Stimulated activated naive CD8-positive, alpha-beta T cell treated with anti-CD3 and anti-CD28 coated beads, Interleukin-15, Interleukin-2, amounts not matched to agents 100 ng/mL and 50 ng/mL, for 24 hours (primary cell): ENCODE measurements around the gene CHSY1.

Experiments used
- H3K27ac Mint-ChIP-seq: one replicate; pipeline ENCODE4 v1.8.0; 2021; ENCODE audit warnings: mild to moderate bottlenecking, mixed read lengths
- H3K27me3 Mint-ChIP-seq: one replicate; pipeline ENCODE4 v1.8.0; 2021; ENCODE audit warnings: mixed read lengths
- H3K36me3 Mint-ChIP-seq: one replicate; pipeline ENCODE4 v1.8.0; 2021; ENCODE audit warnings: low read depth, mixed read lengths
- H3K4me1 Mint-ChIP-seq: one replicate; pipeline ENCODE4 v1.8.0; 2021; ENCODE audit warnings: low read depth, mixed read lengths
- H3K4me3 Mint-ChIP-seq: one replicate; pipeline ENCODE4 v1.8.0; 2021; ENCODE audit warnings: mild to moderate bottlenecking, mixed read lengths
- H3K9me3 Mint-ChIP-seq: one replicate; pipeline ENCODE4 v1.8.0; 2021; ENCODE audit warnings: mixed read lengths

CHSY1 gene

GRCh38 chr15:101277038-101277822, 25.4 kb upstream of the CHSY1 start, which contains the start of gene SELENOS:
TSS of gene SELENOS (minus strand) at chr15:101277485. CDS start at chr15:101277417, 68 bp downstream.
- no peaks in the 10 kb centered on the region for H3K27me3 Mint-ChIP-seq
- peaks cover 65% of the 10 kb centered on the region for H3K36me3 Mint-ChIP-seq
- peak within 1 kb of the TSS; percentile 100 for H3K4me3 Mint-ChIP-seq
- peaks cover 30% of the 10 kb centered on the region for H3K4me1 Mint-ChIP-seq
- no peaks in the 10 kb centered on the region for H3K9me3 Mint-ChIP-seq
- peak within 1 kb of the TSS; percentile 99 for H3K27ac Mint-ChIP-seq

- Mint-ChIP-seq H3K27ac (peak overlapping the region; percentile 99), H3K4me1 (peaks cover 30% of the 10 kb centered on the region), H3K27me3 (no peaks in the 10 kb centered on the region), H3K9me3 (no peaks in the 10 kb centered on the region), H3K4me3 (peak overlapping the region; percentile 100), H3K36me3 (peaks cover 64% of the 10 kb centered on the region)
Measured at GRCh38 chr15:101276501-101277037, 24.7 kb upstream of the CHSY1 start.

DNA sequence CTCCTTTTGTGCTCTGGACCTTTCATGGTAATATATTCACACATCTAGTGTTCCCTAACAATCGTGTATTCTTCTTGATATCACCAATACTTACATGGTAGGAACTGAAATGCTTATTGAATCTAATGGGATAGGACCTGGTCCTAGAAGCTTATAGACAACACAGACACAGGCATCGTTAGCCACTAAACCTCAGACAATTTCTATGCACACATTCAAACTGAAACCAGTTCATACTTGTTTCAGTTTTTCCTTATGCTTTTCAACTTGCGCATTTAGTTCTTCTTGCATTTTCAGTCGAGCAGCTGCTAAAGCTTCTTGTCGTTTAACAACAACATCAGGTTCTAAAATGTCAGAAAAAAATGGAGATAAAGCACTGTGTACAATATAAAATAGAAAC, 23.2 kb upstream of the CHSY1 start:
- Mint-ChIP-seq H3K36me3 (peaks cover 62% of the 10 kb centered on the region), H3K9me3 (no peaks in the 10 kb centered on the region), H3K27me3 (no peaks in the 10 kb centered on the region), H3K27ac (peak overlapping the region; percentile 17), H3K4me3 (peak overlapping the region; percentile 59), H3K4me1 (peaks cover 30% of the 10 kb centered on the region)

GRCh38 chr15:101273534-101273933, 21.7 kb upstream of the CHSY1 start:
- peaks cover 60% of the 10 kb centered on the region for H3K36me3 Mint-ChIP-seq
- no peaks in the 10 kb centered on the region for H3K9me3 Mint-ChIP-seq

GRCh38 chr15:101272584-101272983, 20.7 kb upstream of the CHSY1 start:
- Mint-ChIP-seq H3K27ac (no peak overlapping the region), H3K27me3 (no peaks in the 10 kb centered on the region), H3K4me3 (no peak overlapping the region), H3K36me3 (peaks cover 59% of the 10 kb centered on the region), H3K4me1 (peaks cover 24% of the 10 kb centered on the region), H3K9me3 (no peaks in the 10 kb centered on the region)

More at GRCh38 chr15:101273534-101273933, 21.7 kb upstream of the CHSY1 start:
- Mint-ChIP-seq H3K4me1 (peaks cover 30% of the 10 kb centered on the region), H3K27me3 (no peaks in the 10 kb centered on the region), H3K27ac (no peak overlapping the region), H3K4me3 (no peak overlapping the region)

GRCh38 chr15:101269479-101270223, 17.8 kb upstream of the CHSY1 start:
- no peak overlapping the region for H3K4me3 Mint-ChIP-seq
- H3K27ac Mint-ChIP-seq = no peak overlapping the region
- H3K4me1 Mint-ChIP-seq = peaks cover under 1% of the 10 kb centered on the region
- H3K27me3 Mint-ChIP-seq = no peaks in the 10 kb centered on the region
- H3K36me3 Mint-ChIP-seq = peaks cover 50% of the 10 kb centered on the region
- H3K9me3 Mint-ChIP-seq = no peaks in the 10 kb centered on the region

- H3K4me3 Mint-ChIP-seq = no peak overlapping the region
- H3K27me3 Mint-ChIP-seq = no peaks in the 10 kb centered on the region
- peaks cover 10% of the 10 kb centered on the region for H3K4me1 Mint-ChIP-seq
- H3K36me3 Mint-ChIP-seq = peaks cover 30% of the 10 kb centered on the region
- no peaks in the 10 kb centered on the region for H3K9me3 Mint-ChIP-seq
- H3K27ac Mint-ChIP-seq = no peak overlapping the region
Measured at GRCh38 chr15:101267320-101268104, 15.7 kb upstream of the CHSY1 start.

GRCh38 chr15:101266787-101267186, 14.9 kb upstream of the CHSY1 start:
- no peaks in the 10 kb centered on the region for H3K9me3 Mint-ChIP-seq
- no peak overlapping the region for H3K27ac Mint-ChIP-seq
- peaks cover 10% of the 10 kb centered on the region for H3K4me1 Mint-ChIP-seq
- no peak overlapping the region for H3K4me3 Mint-ChIP-seq
- H3K36me3 Mint-ChIP-seq = peaks cover 23% of the 10 kb centered on the region
- H3K27me3 Mint-ChIP-seq = no peaks in the 10 kb centered on the region

- Mint-ChIP-seq H3K4me3 (no peak overlapping the region), H3K27ac (no peak overlapping the region), H3K36me3 (peaks cover 16% of the 10 kb centered on the region), H3K4me1 (peaks cover 10% of the 10 kb centered on the region), H3K27me3 (no peaks in the 10 kb centered on the region), H3K9me3 (no peaks in the 10 kb centered on the region)
Measured at GRCh38 chr15:101266034-101266433, 14.2 kb upstream of the CHSY1 start.

DNA sequence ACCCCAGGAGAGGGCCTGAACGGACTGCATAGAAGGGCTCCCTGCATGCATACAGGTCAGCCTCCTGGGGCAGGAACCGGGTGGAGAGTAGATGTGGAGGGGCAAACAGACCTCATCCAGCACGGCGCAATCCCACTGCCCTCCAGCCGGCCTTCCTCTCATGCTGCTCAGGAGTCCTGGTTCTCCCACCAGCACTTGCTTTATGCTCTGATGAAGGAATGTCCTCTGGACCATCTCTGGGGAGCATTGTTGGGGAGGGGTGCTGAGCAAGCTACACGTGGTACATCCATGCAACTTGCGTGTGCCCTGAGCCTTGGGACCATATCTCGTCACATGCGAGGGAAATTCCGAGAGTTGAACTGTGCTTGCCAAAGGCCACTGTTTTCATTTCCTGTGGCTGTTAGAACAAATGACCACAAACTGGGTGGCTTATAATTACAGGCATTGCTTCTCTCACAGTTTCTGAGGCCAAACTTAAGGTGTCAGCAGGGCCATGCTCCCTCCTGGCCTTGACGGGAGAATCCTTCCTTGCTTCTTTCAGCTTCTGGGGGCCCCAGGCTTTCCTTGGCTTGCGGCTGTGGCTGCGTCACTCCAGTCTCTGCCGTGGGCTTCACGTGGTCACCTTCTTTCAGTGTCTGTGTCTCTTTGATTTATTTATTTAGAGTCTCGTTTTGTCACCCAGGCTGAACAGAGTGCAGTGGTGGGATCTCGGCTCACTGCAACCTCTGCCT, 13.2 kb upstream of the CHSY1 start:
- Mint-ChIP-seq H3K4me1 (peaks cover 10% of the 10 kb centered on the region), H3K36me3 (peaks cover 11% of the 10 kb centered on the region), H3K9me3 (no peaks in the 10 kb centered on the region), H3K27ac (no peak overlapping the region), H3K4me3 (no peak overlapping the region), H3K27me3 (peaks cover 2% of the 10 kb centered on the region)

DNA sequence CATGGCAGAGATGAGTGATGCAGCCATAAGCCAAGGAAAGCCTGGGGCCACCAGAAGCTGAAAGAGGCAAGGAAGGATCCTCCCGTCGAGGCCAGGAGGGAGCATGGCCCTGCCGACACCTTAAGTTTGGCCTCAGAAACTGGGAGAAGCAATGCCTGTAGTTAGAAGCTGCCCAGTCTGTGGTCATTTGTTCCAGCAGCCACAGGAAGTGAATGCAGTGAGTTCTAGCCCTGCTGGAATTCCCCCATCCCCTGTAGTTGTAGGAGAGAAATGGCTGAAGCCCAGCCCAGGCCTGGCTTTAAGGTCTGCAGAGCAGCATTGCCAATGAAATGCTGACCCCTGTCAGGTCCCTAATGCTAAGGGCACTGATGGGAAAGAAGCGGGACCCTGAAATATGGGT, 12.2 kb upstream of the CHSY1 start:
- Mint-ChIP-seq H3K4me3 (no peak overlapping the region), H3K36me3 (peaks cover 2% of the 10 kb centered on the region), H3K27me3 (peaks cover 5% of the 10 kb centered on the region), H3K27ac (no peak overlapping the region), H3K9me3 (no peaks in the 10 kb centered on the region), H3K4me1 (peaks cover 10% of the 10 kb centered on the region)

DNA sequence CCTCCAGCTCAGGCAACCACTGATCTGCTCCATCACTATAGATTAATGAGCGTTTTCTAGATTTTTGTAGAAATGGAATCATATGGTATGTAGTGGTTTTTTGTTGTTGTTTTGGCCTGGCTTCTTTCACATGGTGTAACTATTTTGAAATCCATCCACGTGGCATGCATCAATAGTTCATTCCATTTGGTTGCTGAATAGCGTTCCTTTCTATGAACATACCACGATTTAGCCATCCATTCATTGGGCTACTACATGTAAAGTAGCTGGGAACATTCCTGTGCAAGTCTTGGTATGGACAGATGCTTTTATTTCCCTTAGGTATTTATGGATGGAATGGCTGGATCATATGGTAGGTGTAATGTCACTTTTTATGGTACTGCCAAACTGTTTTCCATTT, 10.7 kb upstream of the CHSY1 start:
- no peak overlapping the region for H3K4me3 Mint-ChIP-seq
- no peaks in the 10 kb centered on the region for H3K36me3 Mint-ChIP-seq
- peaks cover 10% of the 10 kb centered on the region for H3K4me1 Mint-ChIP-seq
- H3K9me3 Mint-ChIP-seq = no peaks in the 10 kb centered on the region
- H3K27me3 Mint-ChIP-seq = peaks cover 5% of the 10 kb centered on the region
- no peak overlapping the region for H3K27ac Mint-ChIP-seq

DNA sequence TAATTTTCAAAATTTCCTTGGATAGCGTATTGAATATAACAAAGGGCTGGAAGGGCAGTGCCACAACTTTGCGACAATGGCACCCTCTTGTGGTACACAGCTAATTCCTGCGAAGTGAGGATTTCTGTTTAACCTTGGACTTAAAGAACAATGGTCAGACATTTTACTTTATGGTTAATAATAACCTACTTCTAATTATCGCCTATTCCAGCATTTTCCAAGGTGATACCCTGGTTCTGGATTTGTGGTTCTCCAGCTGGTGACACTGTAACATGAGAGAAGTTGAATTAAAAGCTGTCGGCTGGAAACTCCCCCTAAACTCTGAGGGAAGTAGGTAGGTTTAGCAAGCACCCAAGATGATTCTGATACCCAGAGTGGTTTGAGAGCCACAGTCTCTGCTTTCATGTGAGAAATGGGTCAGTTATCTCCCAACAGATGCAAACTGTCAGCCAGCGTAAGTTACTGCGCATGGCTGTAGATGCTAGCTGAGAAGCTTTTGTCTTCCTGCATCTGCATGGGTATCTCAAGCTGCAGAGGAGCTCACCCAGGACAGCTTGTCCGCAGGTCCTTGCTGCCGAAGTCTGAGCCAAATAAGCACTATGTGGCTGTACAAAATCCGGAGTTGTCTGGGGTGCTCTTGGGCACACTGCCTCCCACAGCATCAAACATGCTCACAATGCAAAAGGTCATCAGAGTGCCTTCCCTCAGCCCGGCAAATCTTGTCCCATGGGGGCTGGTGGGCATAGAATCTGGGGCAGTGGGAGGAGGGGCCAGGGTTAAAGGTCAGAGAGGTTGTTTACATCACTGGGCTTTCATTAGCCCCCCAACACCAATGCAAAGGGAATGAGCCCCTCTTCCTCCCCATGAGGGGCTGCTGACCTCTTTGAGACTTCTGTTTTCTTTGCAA, 6.6 kb upstream of the CHSY1 start:
- Mint-ChIP-seq H3K4me1 (peaks cover 26% of the 10 kb centered on the region), H3K27me3 (peaks cover 5% of the 10 kb centered on the region), H3K9me3 (no peaks in the 10 kb centered on the region), H3K36me3 (no peaks in the 10 kb centered on the region), H3K4me3 (no peak overlapping the region), H3K27ac (peak overlapping the region; percentile 40)
